ENCODE results near the gene C22orf39.

DNA sequence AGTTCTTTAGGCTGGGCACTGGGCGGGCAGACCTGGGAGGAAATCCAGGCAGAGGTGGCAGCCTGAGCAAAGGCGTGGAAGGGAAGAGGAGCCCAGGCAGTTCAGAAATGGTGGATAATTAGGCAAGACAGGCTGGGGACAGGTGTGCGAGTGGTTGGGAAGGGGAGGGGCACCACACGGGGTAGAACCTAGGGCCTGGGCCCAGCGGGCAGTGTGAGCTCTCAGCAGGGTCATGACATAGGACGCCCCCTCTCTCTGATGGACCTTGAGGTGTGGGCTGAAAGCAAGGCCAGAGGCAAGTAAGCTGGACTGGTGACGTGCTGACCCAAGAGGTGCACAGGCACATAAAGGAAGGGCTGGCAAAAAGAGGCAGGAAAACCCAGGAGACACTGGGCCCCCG, 24.7 kb upstream of the C22orf39 start:
- TF ChIP-seq POLR2AphosphoS5 (IDR thresholded peaks at IDR 0.05) = no peak
- no peak for TF ChIP-seq EP300 (IDR thresholded peaks at IDR 0.05)
- TF ChIP-seq, protein P1, sequence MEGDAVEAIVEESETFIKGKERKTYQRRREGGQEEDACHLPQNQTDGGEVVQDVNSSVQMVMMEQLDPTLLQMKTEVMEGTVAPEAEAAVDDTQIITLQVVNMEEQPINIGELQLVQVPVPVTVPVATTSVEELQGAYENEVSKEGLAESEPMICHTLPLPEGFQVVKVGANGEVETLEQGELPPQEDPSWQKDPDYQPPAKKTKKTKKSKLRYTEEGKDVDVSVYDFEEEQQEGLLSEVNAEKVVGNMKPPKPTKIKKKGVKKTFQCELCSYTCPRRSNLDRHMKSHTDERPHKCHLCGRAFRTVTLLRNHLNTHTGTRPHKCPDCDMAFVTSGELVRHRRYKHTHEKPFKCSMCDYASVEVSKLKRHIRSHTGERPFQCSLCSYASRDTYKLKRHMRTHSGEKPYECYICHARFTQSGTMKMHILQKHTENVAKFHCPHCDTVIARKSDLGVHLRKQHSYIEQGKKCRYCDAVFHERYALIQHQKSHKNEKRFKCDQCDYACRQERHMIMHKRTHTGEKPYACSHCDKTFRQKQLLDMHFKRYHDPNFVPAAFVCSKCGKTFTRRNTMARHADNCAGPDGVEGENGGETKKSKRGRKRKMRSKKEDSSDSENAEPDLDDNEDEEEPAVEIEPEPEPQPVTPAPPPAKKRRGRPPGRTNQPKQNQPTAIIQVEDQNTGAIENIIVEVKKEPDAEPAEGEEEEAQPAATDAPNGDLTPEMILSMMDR (IDR thresholded peaks at IDR 0.05) = no peak
- no peak for TF ChIP-seq POLR2A (IDR thresholded peaks at IDR 0.05; ENCODE audit: low read depth)
